Ascending aorta (tissue), 2 donors: ENCODE results near the gene RBM45. TPM values are rescaled to one million over a fixed set of nuclear protein-coding genes. Genes with fewer than 3 reads are reported as not detected.

Experiments used
- DNase-seq, 2 donors: peaks; one replicate each; pipeline ENCODE4 v3.0.0-alpha.2; 2019; ENCODE audit warnings: low spot score in 2 of 2
- H3K27ac ChIP-seq, 2 donors: fragments of 200-600 bp; sonication (generic); one replicate each; pipeline ENCODE4 v1.5.1; 2016 to 2017; ENCODE audit warnings: mild to moderate bottlenecking in 1 of 2
- H3K27me3 ChIP-seq: fragments of 200-600 bp; sonication (generic); one replicate; pipeline ENCODE4 v1.5.1; 2017
- H3K36me3 ChIP-seq, 2 donors: fragments of 200-600 bp; sonication (generic); one replicate each; pipeline ENCODE4 v1.5.1; 2016
- H3K4me1 ChIP-seq, 2 donors: fragments of 200-600 bp; sonication (generic); one replicate each; pipeline ENCODE4 v1.5.1; 2016 to 2017; ENCODE audit warnings: mild to moderate bottlenecking in 1 of 2
- H3K4me3 ChIP-seq, 2 donors: fragments of 200-600 bp; sonication (generic); one replicate each; pipeline ENCODE4 v1.5.1; 2016 to 2017; ENCODE audit warnings: mild to moderate bottlenecking in 1 of 2
- H3K9me3 ChIP-seq, 2 donors: fragments of 200-600 bp; sonication (generic); one replicate each; pipeline ENCODE4 v1.5.1; 2016
- CTCF ChIP-seq, 3 experiments: fragments of 200-600 bp in 2 of 3; fragments of 450-650 bp in 1 of 3; sonication (generic) in 2 of 3; IDR thresholded peaks; one replicate each; pipeline ENCODE4 v1.5.1; 2016 to 2019; ENCODE audit warnings: antibody characterized with exemption in 3 of 3, mild to moderate bottlenecking in 1 of 3, moderate library complexity in 1 of 3
- intact Hi-C: fragments of 100-400 bp; cut with DNase I; formaldehyde crosslinking; loops from one replicate; pipeline ENCODE4 v1.15.1; 2023
- total RNA-seq: library from RNA; depleted of rRNA; stranded (reverse); fragments of >200 nt; gene quantifications from one replicate; pipeline ENCODE4 v1.1.0, GENCODE V29; 2016

The RBM45 gene
- total RNA-seq, 1 donor from 2014 or later = 2.8 TPM

- intact Hi-C loops = loop anchor here (5.0 kb wide), 4 partner anchors 172 to 367 kb away; partner anchors contain the start of gene FKBP7
- no peak overlapping the region for H3K27ac ChIP-seq
- peaks cover 0 to 6% of the 10 kb centered on the region in 2 donors for H3K4me1 ChIP-seq
- H3K36me3 ChIP-seq = no peaks in the 10 kb centered on the region
- DNase-seq = no peak
- no peak for TF ChIP-seq CTCF (IDR thresholded peaks at IDR 0.05)
- H3K27me3 ChIP-seq = no peaks in the 10 kb centered on the region
- no peak overlapping the region for H3K4me3 ChIP-seq
- H3K9me3 ChIP-seq = no peaks in the 10 kb centered on the region
Observed at GRCh38 chr2:178110681-178111080, 1.6 kb upstream of the RBM45 start.

GRCh38 chr2:178111743-178112142 lies 494 bp upstream of the RBM45 start:
- intact Hi-C loops = loop anchor here (2.0 to 5.0 kb wide), 5 partner anchors 83 to 366 kb away; partner anchors contain the start of genes FKBP7 and OSBPL6
- DNase-seq = no peak

GRCh38 chr2:178114462-178114861 lies 2.2 kb downstream of the RBM45 start:
- DNase-seq = no peak
- Histone ChIP-seq H3K4me3 (no peak overlapping the region), H3K36me3 (no peaks in the 10 kb centered on the region), H3K27ac (no peak overlapping the region), H3K9me3 (no peaks in the 10 kb centered on the region), H3K4me1 (peaks cover 0 to 6% of the 10 kb centered on the region in 2 donors), H3K27me3 (no peaks in the 10 kb centered on the region)
- intact Hi-C loops = loop anchor here (5.0 kb wide), 4 partner anchors 168 to 363 kb away; partner anchors contain the start of gene FKBP7
- no peak for TF ChIP-seq CTCF (IDR thresholded peaks at IDR 0.05)

More at GRCh38 chr2:178111743-178112142, 494 bp upstream of the RBM45 start:
- no peaks in the 10 kb centered on the region for H3K36me3 ChIP-seq
- no peaks in the 10 kb centered on the region for H3K27me3 ChIP-seq
- H3K4me3 ChIP-seq = peak overlapping the region in 1 of 2 donors; percentile 94
- H3K9me3 ChIP-seq = no peaks in the 10 kb centered on the region
- H3K4me1 ChIP-seq = peaks cover 0 to 6% of the 10 kb centered on the region in 2 donors
- peak overlapping the region in 1 of 2 donors; percentile 13 for H3K27ac ChIP-seq
- no peak for TF ChIP-seq CTCF (IDR thresholded peaks at IDR 0.05)

- H3K4me1 ChIP-seq = peaks cover 0 to 6% of the 10 kb centered on the region in 2 donors
- H3K4me3 ChIP-seq = no peak overlapping the region
- TF ChIP-seq CTCF (IDR thresholded peaks at IDR 0.05) = no peak
- no peaks in the 10 kb centered on the region for H3K9me3 ChIP-seq
- peaks cover 0 to under 1% of the 10 kb centered on the region in 2 donors for H3K36me3 ChIP-seq
- no peak for DNase-seq
- H3K27me3 ChIP-seq = no peaks in the 10 kb centered on the region
- H3K27ac ChIP-seq = no peak overlapping the region
- intact Hi-C loops = no loop called here
Observed at GRCh38 chr2:178115271-178115670, 3.0 kb downstream of the RBM45 start.

GRCh38 chr2:178117725-178118124 lies 5.5 kb downstream of the RBM45 start:
- no peak for TF ChIP-seq CTCF (IDR thresholded peaks at IDR 0.05)
- no peak for DNase-seq
- Histone ChIP-seq H3K4me1 (peaks cover 0 to 6% of the 10 kb centered on the region in 2 donors), H3K27ac (no peak overlapping the region), H3K9me3 (no peaks in the 10 kb centered on the region), H3K36me3 (peaks cover 3 to 11% of the 10 kb centered on the region in 2 donors), H3K4me3 (no peak overlapping the region), H3K27me3 (no peaks in the 10 kb centered on the region)
- intact Hi-C loops = no loop called here
